HEK293 (cell line): Measurements from ENCODE around the gene PCDH9.

Experiments
- CTCF ChIA-PET: fragments of 350-600 bp; formaldehyde crosslinking; extraction: SDS; loops from one replicate; lab custom pipeline; 2021; ENCODE audit warnings: antibody characterized with exemption; lab: Yijun Ruan, JAX
- POLR2A ChIA-PET: fragments of 300-600 bp; formaldehyde crosslinking; extraction: SDS; loops from one replicate; lab custom pipeline; 2020; ENCODE audit warnings: antibody characterized with exemption, inconsistent platforms; lab: Yijun Ruan, JAX
- H3K27ac ChIP-seq: fragments of 200-500 bp; sonication (Bioruptor generic); 2 replicates; pipeline ENCODE4 v1.5.1; 2014; ENCODE audit warnings: low read depth, low read length, control low read depth, inconsistent platforms; ENCODE audit errors: extremely low read depth
- H3K36me3 ChIP-seq, 2 experiments: fragments of 200-500 bp in 1 of 2; sonication (Bioruptor generic) in 1 of 2; 1 replicate in 1 of 2; 2 replicates in 1 of 2; pipeline ENCODE4 v1.5.1; 2014 to 2017; ENCODE audit warnings: inconsistent platforms in 2 of 2, low read length in 2 of 2; ENCODE audit not compliant: control insufficient read depth in 2 of 2, insufficient read depth in 1 of 2
- H3K4me1 ChIP-seq: fragments of 200-500 bp; sonication (Bioruptor generic); 2 replicates; pipeline ENCODE4 v1.5.1; 2014; ENCODE audit warnings: mild to moderate bottlenecking, low read length, inconsistent platforms; ENCODE audit not compliant: control insufficient read depth, insufficient read depth
- H3K4me3 ChIP-seq: 2 replicates; pipeline ENCODE4 v1.5.1; 2011; ENCODE audit warnings: low read depth, mild to moderate bottlenecking, control low read depth, low read length, moderate library complexity
- H3K9me3 ChIP-seq: fragments of 200-500 bp; sonication (Bioruptor generic); 2 replicates; pipeline ENCODE4 v1.5.1; 2014; ENCODE audit warnings: low read depth, low read length, inconsistent platforms; ENCODE audit not compliant: control insufficient read depth, insufficient read depth
- INSM2 ChIP-seq: fragments of 450-650 bp; formaldehyde crosslinking; IDR thresholded peaks from 2 replicates; pipeline ENCODE4 v1.5.1; 2016; ENCODE audit warnings: missing biosample characterization, missing genetic modification characterization
- MZF1 ChIP-seq: fragments of 450-650 bp; formaldehyde crosslinking; IDR thresholded peaks from 2 replicates; pipeline ENCODE4 v1.5.1; 2017; ENCODE audit warnings: missing biosample characterization, missing genetic modification characterization, borderline replicate concordance
- PRDM2 ChIP-seq: fragments of 450-650 bp; formaldehyde crosslinking; IDR thresholded peaks from 2 replicates; pipeline ENCODE4 v1.5.1; 2016; ENCODE audit warnings: missing biosample characterization, missing genetic modification characterization, borderline replicate concordance
- ZBTB1 ChIP-seq: fragments of 450-650 bp; formaldehyde crosslinking; IDR thresholded peaks from 2 replicates; pipeline ENCODE4 v1.5.1; 2016; ENCODE audit warnings: missing biosample characterization, missing genetic modification characterization
- ZNF175 ChIP-seq: fragments of 450-650 bp; formaldehyde crosslinking; IDR thresholded peaks from 2 replicates; pipeline ENCODE4 v1.5.1; 2016; ENCODE audit warnings: missing biosample characterization, missing genetic modification characterization
- ZNF2 ChIP-seq: fragments of 450-650 bp; formaldehyde crosslinking; IDR thresholded peaks from 2 replicates; pipeline ENCODE4 v1.5.1; 2016; ENCODE audit warnings: missing biosample characterization, missing genetic modification characterization
- ZNF423 ChIP-seq: fragments of 450-650 bp; formaldehyde crosslinking; IDR thresholded peaks from 2 replicates; pipeline ENCODE4 v1.5.1; 2016; ENCODE audit warnings: missing biosample characterization, missing genetic modification characterization
- ZNF488 ChIP-seq: fragments of 450-650 bp; formaldehyde crosslinking; IDR thresholded peaks from 2 replicates; pipeline ENCODE4 v1.5.1; 2016; ENCODE audit warnings: missing biosample characterization, missing genetic modification characterization
- ZNF510 ChIP-seq: fragments of 450-650 bp; formaldehyde crosslinking; IDR thresholded peaks from 2 replicates; pipeline ENCODE4 v1.5.1; 2018; ENCODE audit warnings: mild to moderate bottlenecking, missing genetic modification characterization, missing biosample characterization; ENCODE audit not compliant: insufficient replicate concordance
- ZNF692 ChIP-seq: fragments of 450-650 bp; formaldehyde crosslinking; IDR thresholded peaks from 2 replicates; pipeline ENCODE4 v1.5.1; 2016; ENCODE audit warnings: missing biosample characterization, missing genetic modification characterization
- ZNF777 ChIP-seq: fragments of 450-650 bp; formaldehyde crosslinking; IDR thresholded peaks from 2 replicates; pipeline ENCODE4 v1.5.1; 2017; ENCODE audit warnings: missing biosample characterization, missing genetic modification characterization, borderline replicate concordance
- ZNF837 ChIP-seq: fragments of 450-650 bp; formaldehyde crosslinking; IDR thresholded peaks from 2 replicates; pipeline ENCODE4 v1.5.1; 2016; ENCODE audit warnings: missing biosample characterization, missing genetic modification characterization
- TF ChIP-seq, protein P1 (sequence below): fragments of 450-650 bp; formaldehyde crosslinking; IDR thresholded peaks from 2 replicates; pipeline ENCODE4 v1.5.0; 2017; ENCODE audit warnings: missing biosample characterization, missing genetic modification characterization, borderline replicate concordance
- TF ChIP-seq, protein P2 (sequence below): fragments of 450-650 bp; formaldehyde crosslinking; IDR thresholded peaks from 2 replicates; pipeline ENCODE4 v1.5.1; 2016; ENCODE audit warnings: missing biosample characterization, missing genetic modification characterization, low read depth

Gene PCDH9

GRCh38 chr13:66477816-66478215, 752.3 kb downstream of the PCDH9 start (continued):
- TF ChIP-seq PRDM2 (tag by site-specific recombination) (no peak), ZBTB1 (tag by site-specific recombination) (no peak), ZNF423 (no peak), ZNF488 (no peak), ZNF777 (tag by site-specific recombination) (no peak), ZNF175 (tag by site-specific recombination) (no peak)
- TF ChIP-seq, protein P1, sequence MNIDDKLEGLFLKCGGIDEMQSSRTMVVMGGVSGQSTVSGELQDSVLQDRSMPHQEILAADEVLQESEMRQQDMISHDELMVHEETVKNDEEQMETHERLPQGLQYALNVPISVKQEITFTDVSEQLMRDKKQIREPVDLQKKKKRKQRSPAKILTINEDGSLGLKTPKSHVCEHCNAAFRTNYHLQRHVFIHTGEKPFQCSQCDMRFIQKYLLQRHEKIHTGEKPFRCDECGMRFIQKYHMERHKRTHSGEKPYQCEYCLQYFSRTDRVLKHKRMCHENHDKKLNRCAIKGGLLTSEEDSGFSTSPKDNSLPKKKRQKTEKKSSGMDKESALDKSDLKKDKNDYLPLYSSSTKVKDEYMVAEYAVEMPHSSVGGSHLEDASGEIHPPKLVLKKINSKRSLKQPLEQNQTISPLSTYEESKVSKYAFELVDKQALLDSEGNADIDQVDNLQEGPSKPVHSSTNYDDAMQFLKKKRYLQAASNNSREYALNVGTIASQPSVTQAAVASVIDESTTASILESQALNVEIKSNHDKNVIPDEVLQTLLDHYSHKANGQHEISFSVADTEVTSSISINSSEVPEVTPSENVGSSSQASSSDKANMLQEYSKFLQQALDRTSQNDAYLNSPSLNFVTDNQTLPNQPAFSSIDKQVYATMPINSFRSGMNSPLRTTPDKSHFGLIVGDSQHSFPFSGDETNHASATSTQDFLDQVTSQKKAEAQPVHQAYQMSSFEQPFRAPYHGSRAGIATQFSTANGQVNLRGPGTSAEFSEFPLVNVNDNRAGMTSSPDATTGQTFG (tag by site-specific recombination): no peak

- TF ChIP-seq ZNF510 (tag by site-specific recombination): no peak
- TF ChIP-seq INSM2: no peak
- TF ChIP-seq MZF1 (tag by site-specific recombination): no peak
- no peak for TF ChIP-seq ZNF692
- TF ChIP-seq, protein P2, sequence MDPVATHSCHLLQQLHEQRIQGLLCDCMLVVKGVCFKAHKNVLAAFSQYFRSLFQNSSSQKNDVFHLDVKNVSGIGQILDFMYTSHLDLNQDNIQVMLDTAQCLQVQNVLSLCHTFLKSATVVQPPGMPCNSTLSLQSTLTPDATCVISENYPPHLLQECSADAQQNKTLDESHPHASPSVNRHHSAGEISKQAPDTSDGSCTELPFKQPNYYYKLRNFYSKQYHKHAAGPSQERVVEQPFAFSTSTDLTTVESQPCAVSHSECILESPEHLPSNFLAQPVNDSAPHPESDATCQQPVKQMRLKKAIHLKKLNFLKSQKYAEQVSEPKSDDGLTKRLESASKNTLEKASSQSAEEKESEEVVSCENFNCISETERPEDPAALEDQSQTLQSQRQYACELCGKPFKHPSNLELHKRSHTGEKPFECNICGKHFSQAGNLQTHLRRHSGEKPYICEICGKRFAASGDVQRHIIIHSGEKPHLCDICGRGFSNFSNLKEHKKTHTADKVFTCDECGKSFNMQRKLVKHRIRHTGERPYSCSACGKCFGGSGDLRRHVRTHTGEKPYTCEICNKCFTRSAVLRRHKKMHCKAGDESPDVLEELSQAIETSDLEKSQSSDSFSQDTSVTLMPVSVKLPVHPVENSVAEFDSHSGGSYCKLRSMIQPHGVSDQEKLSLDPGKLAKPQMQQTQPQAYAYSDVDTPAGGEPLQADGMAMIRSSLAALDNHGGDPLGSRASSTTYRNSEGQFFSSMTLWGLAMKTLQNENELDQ (tag by site-specific recombination): no peak
- TF ChIP-seq ZNF837: no peak
- no peak for TF ChIP-seq ZNF2 (tag by site-specific recombination)
- CTCF ChIA-PET: no interaction called here
- POLR2A ChIA-PET: no interaction called here
- Histone ChIP-seq H3K36me3 (no peaks in the 10 kb centered on the region), H3K27ac (no peak overlapping the region), H3K4me1 (no peaks in the 10 kb centered on the region), H3K9me3 (no peaks in the 10 kb centered on the region), H3K4me3 (no peak overlapping the region)
Measured at GRCh38 chr13:66475061-66475460, 755.1 kb downstream of the PCDH9 start.
